SJCRH30 (cell line): Measurements from ENCODE around the gene COQ8A. TPM values are rescaled to one million over a fixed set of nuclear protein-coding genes. Genes with fewer than 3 reads are reported as not detected.
"Not testable (repeated sequence)": the region's sequence is repeated elsewhere in the genome, so short reads cannot be mapped to it uniquely, and the experiment has no call there.

Experiments
- DNase-seq, 2 experiments: peaks; one replicate each; pipeline ENCODE4 v3.0.0-alpha.2; 2015 to 2020
- H3K27ac ChIP-seq: fragments of 250-450 bp; sonication (Bioruptor Pico); 2 replicates; pipeline ENCODE4 v1.5.1; 2020; ENCODE audit warnings: mild to moderate bottlenecking, moderate library complexity
- H3K27me3 ChIP-seq: fragments of 250-450 bp; sonication (Bioruptor Pico); 2 replicates; pipeline ENCODE4 v1.5.1; 2020; ENCODE audit warnings: mild to moderate bottlenecking, moderate library complexity
- H3K36me3 ChIP-seq: fragments of 250-450 bp; sonication (Bioruptor Pico); 2 replicates; pipeline ENCODE4 v1.5.1; 2020; ENCODE audit warnings: mild to moderate bottlenecking, moderate library complexity
- H3K4me1 ChIP-seq: fragments of 250-450 bp; sonication (Bioruptor Pico); 2 replicates; pipeline ENCODE4 v1.5.1; 2020; ENCODE audit warnings: mild to moderate bottlenecking, moderate library complexity
- H3K4me3 ChIP-seq: fragments of 250-450 bp; sonication (Bioruptor Pico); 2 replicates; pipeline ENCODE4 v1.5.1; 2020; ENCODE audit warnings: mild to moderate bottlenecking, moderate library complexity
- H3K9me3 ChIP-seq: fragments of 250-450 bp; sonication (Bioruptor Pico); replicated peaks from 2 replicates; pipeline ENCODE4 v1.5.1; 2020; ENCODE audit warnings: mild to moderate bottlenecking, moderate library complexity
- total RNA-seq: library from RNA; depleted of rRNA; stranded (reverse); fragments of >200 nt; shearing (Covaris generic); gene quantifications from 2 replicates; pipeline ENCODE4 v1.2.3, GENCODE V29; 2014

COQ8A gene
- total RNA-seq, 1 experiment from 2014 or later, result 26.9 TPM

GRCh38 chr1:226908913-226909312 is 31.2 kb upstream of the COQ8A start:
- H3K9me3 ChIP-seq, result no peaks in the 10 kb centered on the region
- peak in 1 of 2 experiments; percentile 25 for DNase-seq
- peaks cover 3% of the 10 kb centered on the region; the same call in 1 of the 2 replicates for H3K36me3 ChIP-seq
- H3K27ac ChIP-seq, result no peak overlapping the region
- H3K4me3 ChIP-seq, result no peak overlapping the region
- H3K4me1 ChIP-seq, result no peaks in the 10 kb centered on the region
- H3K27me3 ChIP-seq, result no peaks in the 10 kb centered on the region

DNA sequence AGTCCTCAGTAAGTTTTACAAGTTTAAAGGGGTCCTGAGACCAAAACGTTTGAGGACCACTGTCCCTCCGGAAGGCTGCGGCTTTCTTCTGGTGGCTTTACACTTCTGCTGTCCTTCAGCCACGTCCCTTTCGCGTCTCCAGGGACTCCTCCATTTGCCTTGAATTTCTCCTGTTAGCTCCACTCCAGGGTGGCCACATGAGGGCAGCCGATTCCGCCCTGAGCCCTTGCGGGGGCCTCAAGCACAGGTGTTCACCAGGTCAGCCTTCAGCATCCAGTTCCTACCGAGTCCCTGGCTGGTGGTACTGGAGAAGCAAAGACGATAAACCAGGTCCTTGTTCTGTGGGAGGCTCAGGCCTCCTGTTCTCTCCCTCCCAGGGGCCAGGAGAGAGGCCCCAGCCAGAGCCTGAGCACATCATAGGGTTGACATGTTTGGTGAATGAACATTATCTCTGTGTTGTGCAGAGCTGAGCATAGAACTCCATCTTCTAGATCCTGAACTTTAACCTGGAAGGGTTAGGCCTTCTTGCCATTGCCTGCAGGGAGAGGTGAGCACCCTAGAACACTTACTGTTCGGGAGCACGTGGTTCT is 27.4 kb upstream of the COQ8A start:
- peak; percentile 19 to 25 for DNase-seq
- no peaks in the 10 kb centered on the region for H3K27me3 ChIP-seq
- H3K27ac ChIP-seq, result no peak overlapping the region
- no peak overlapping the region for H3K4me3 ChIP-seq
- H3K9me3 ChIP-seq, result no peaks in the 10 kb centered on the region
- H3K36me3 ChIP-seq, result peaks cover 3% of the 10 kb centered on the region; the same call in 1 of the 2 replicates
- H3K4me1 ChIP-seq, result no peaks in the 10 kb centered on the region

GRCh38 chr1:226915672-226915995 is 24.5 kb upstream of the COQ8A start:
- no peaks in the 10 kb centered on the region; the same call in none of the 2 replicates for H3K36me3 ChIP-seq
- no peaks in the 10 kb centered on the region for H3K4me1 ChIP-seq
- no peaks in the 10 kb centered on the region for H3K27me3 ChIP-seq
- no peak overlapping the region for H3K27ac ChIP-seq
- H3K9me3 ChIP-seq, result no peaks in the 10 kb centered on the region
- no peak overlapping the region for H3K4me3 ChIP-seq
- DNase-seq, result no peak

DNA sequence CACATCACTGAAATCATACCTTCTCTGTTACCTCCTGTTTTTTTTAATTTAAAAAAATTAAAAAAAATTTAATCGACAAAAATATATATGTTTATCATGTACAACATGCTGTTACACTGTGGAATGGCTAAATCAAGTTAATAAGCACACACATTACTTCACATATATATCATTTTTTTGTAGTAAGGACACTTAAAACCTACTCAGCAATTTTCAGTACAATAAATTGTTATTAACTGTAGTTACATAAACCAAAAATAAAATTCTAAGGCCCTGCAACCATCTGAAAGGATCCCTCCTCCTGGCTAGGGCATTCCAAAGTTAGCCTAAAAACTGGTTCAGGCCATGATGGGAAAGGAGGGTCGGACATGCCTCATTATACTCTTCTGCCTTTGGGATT is 23.6 kb upstream of the COQ8A start:
- Histone ChIP-seq H3K9me3 (no peaks in the 10 kb centered on the region), H3K36me3 (no peaks in the 10 kb centered on the region; the same call in none of the 2 replicates), H3K4me3 (no peak overlapping the region), H3K4me1 (no peaks in the 10 kb centered on the region), H3K27me3 (no peaks in the 10 kb centered on the region), H3K27ac (no peak overlapping the region)
- DNase-seq, result no peak

GRCh38 chr1:226919587-226919986 is 20.5 kb upstream of the COQ8A start:
- Histone ChIP-seq H3K4me3 (no peak overlapping the region), H3K9me3 (no peaks in the 10 kb centered on the region), H3K36me3 (no peaks in the 10 kb centered on the region; the same call in none of the 2 replicates), H3K27ac (no peak overlapping the region), H3K27me3 (no peaks in the 10 kb centered on the region), H3K4me1 (no peaks in the 10 kb centered on the region)
- DNase-seq, result no peak

GRCh38 chr1:226919995-226920394 is 20.1 kb upstream of the COQ8A start:
- H3K36me3 ChIP-seq, result no peaks in the 10 kb centered on the region; the same call in none of the 2 replicates
- no peak overlapping the region for H3K4me3 ChIP-seq
- H3K9me3 ChIP-seq, result no peaks in the 10 kb centered on the region
- no peak overlapping the region for H3K27ac ChIP-seq
- no peak for DNase-seq
- H3K4me1 ChIP-seq, result no peaks in the 10 kb centered on the region
- H3K27me3 ChIP-seq, result no peaks in the 10 kb centered on the region

DNA sequence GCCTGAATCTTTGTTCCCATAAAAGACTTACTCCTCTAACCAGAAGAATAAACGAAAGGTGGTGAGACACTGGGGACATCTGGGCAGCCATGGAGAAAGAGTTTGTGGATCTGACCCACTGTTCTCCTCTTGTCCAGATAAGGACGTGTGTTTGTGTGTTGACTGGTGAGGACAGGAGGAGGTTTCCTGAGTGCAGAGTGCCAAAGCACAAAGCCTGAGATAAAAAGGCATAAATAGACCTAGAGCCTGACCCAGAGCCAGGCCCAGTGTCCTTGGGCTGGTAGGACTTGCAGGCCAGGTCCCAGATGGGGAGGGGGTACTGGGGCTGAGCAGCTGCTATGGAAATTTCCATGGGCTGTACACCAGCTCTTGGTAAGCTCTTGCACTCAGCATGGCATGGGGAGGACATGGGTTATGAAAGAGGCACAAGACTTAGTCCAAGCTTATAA is 19.6 kb upstream of the COQ8A start:
- H3K4me3 ChIP-seq, result no peak overlapping the region
- H3K4me1 ChIP-seq, result no peaks in the 10 kb centered on the region
- H3K36me3 ChIP-seq, result no peaks in the 10 kb centered on the region; the same call in none of the 2 replicates
- no peaks in the 10 kb centered on the region for H3K27me3 ChIP-seq
- no peaks in the 10 kb centered on the region for H3K9me3 ChIP-seq
- H3K27ac ChIP-seq, result no peak overlapping the region
- no peak for DNase-seq

- H3K27ac ChIP-seq, result no peak overlapping the region
- H3K36me3 ChIP-seq, result no peaks in the 10 kb centered on the region; the same call in none of the 2 replicates
- H3K4me1 ChIP-seq, result no peaks in the 10 kb centered on the region
- no peaks in the 10 kb centered on the region for H3K9me3 ChIP-seq
- no peak overlapping the region for H3K4me3 ChIP-seq
- no peak for DNase-seq
- H3K27me3 ChIP-seq, result no peaks in the 10 kb centered on the region
Measured at GRCh38 chr1:226921504-226921903, 18.6 kb upstream of the COQ8A start.

GRCh38 chr1:226929260-226930111 is 10.6 kb upstream of the COQ8A start:
- not testable (repeated sequence) for H3K4me3 ChIP-seq, H3K36me3 ChIP-seq, H3K27me3 ChIP-seq, H3K4me1 ChIP-seq, DNase-seq, H3K27ac ChIP-seq
- H3K9me3 ChIP-seq, result peaks cover 22% of the 10 kb centered on the region

DNA sequence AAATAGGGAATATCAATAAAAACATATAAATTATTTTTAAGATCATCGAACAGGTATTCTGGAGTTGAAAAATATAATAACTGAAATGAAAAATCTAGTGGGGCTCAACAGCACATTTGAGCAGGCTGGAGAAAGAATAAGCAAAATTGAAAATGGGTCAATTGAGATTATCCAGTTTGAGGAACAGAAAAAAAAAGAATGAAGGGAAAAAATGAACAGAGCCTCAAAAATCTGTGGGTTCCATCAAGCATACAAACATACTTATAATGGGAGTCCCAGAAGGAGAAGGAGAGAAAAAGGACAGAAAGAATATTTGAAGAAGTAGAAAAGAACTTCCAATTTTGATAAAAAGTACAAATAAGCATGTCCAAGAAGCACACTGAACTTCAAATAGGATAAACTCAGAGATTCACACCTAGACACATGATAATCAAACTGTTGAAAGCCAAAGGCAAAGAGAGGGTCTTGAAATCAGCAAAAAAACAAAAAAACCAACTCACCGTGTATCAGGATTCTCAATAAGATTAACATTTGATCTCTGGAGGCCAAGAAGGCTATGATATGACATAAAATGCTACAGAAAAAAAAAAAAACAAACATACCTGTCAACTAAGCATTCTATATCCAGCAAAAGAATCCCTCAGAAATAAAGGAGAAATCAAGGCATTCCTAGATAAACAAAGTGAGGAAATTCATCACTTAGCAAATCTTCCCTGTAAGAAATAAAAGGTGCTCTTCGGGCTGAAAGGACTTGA is 5.4 kb upstream of the COQ8A start:
- Histone ChIP-seq H3K36me3 (no peaks in the 10 kb centered on the region), H3K4me3 (no peak overlapping the region), H3K27me3 (no peaks in the 10 kb centered on the region), H3K4me1 (peaks cover 3% of the 10 kb centered on the region), H3K27ac (no peak overlapping the region), H3K9me3 (peaks cover 18% of the 10 kb centered on the region)
- no peak for DNase-seq

DNA sequence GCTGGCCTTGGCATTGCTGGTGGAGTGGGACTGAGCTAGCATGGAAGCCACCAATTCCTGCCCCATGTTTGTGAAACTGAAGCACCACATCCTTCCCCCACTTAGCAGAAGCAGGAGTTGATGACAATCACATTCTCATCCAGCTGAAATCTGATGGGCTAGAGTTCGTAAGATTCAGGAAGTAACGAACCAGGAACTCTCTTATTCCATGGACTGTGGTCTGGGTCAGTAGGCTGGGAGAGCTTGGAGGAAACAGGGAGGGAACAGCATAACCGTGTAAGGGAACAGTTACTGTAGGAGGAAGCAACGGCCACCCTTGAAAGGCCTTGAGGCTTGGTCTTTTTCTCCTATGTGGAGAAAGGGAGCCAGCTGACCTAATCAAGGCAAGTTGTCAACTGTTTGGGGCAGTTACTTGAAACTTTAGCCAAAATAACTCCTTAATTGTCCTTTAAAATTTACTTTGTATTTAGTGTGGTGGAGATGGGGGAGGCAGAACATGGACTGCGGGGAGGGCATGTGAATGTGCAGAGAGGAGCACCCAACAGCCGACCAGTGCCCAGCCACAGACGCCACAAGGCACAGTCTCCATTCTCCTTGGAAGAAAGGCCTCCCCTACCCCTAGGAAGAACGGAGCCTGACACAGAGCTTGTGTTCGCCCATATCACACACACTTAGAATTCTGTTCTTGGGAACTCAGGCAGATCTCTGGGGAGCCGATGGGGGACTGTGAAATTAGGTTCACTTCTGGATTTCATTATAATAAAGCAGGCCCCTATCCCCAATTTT is 2.0 kb upstream of the COQ8A start:
- no peak overlapping the region for H3K27ac ChIP-seq
- no peak for DNase-seq
- H3K27me3 ChIP-seq, result no peaks in the 10 kb centered on the region

DNA sequence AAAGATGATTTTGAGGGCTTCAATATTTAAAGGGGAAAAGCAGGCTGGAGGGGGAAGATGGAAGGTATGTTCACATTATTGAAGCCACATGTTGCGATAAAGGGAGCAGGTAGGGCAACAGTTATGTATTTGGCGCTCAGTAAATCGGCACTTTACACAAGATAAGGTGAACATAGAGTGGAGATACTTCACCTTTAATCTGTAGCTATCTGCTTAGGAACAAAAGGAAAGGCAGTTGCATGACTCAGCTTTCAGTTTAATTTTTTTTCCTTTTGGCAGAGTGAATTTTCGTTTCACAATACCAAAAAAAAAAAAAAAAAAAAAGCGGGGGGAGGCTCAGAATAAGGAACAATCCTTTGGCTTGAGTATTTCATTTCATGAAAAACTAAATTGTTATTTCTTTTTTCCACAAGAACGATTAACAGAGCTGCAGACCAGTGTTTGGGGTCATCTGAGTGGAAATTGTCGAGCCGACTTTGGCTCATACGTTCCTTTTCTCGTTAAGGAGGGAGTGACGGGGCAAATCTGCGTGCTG is 1.1 kb upstream of the COQ8A start:
- H3K27ac ChIP-seq, result peak overlapping the region; percentile 86
- H3K36me3 ChIP-seq, result no peaks in the 10 kb centered on the region
- H3K9me3 ChIP-seq, result peaks cover 12% of the 10 kb centered on the region
- peak overlapping the region; percentile 65 for H3K4me3 ChIP-seq
- H3K27me3 ChIP-seq, result no peaks in the 10 kb centered on the region
- no peak for DNase-seq
- peaks cover 6% of the 10 kb centered on the region for H3K4me1 ChIP-seq

More for the DNA sequence above, 2.0 kb upstream of the COQ8A start:
- Histone ChIP-seq H3K4me3 (no peak overlapping the region), H3K4me1 (peaks cover 6% of the 10 kb centered on the region), H3K9me3 (peaks cover 13% of the 10 kb centered on the region), H3K36me3 (no peaks in the 10 kb centered on the region)

- no peaks in the 10 kb centered on the region for H3K27me3 ChIP-seq
Measured at GRCh38 chr1:226939438-226940028, 561 bp upstream of the COQ8A start.

GRCh38 chr1:226940806-226941067 is 643 bp downstream of the COQ8A start:
- no peaks in the 10 kb centered on the region for H3K36me3 ChIP-seq
- peak overlapping the region; percentile 65 for H3K4me3 ChIP-seq
- DNase-seq, result no peak
- H3K4me1 ChIP-seq, result peaks cover 14% of the 10 kb centered on the region
- no peaks in the 10 kb centered on the region for H3K27me3 ChIP-seq
- no peak overlapping the region; the same call in 1 of the 2 replicates for H3K27ac ChIP-seq
- H3K9me3 ChIP-seq, result no peaks in the 10 kb centered on the region

More at GRCh38 chr1:226939438-226940028, 561 bp upstream of the COQ8A start:
- Histone ChIP-seq H3K4me3 (peak overlapping the region; percentile 65), H3K27ac (peak overlapping the region; percentile 86), H3K9me3 (peaks cover 7% of the 10 kb centered on the region), H3K36me3 (no peaks in the 10 kb centered on the region), H3K4me1 (peaks cover 6% of the 10 kb centered on the region)
- no peak for DNase-seq
